Ascending aorta (tissue), 2 donors: ENCODE data around the gene RBM20. TPM values are rescaled to one million over a fixed set of nuclear protein-coding genes. Genes with fewer than 3 reads are reported as not detected.
"Not testable (repeated sequence)": the region's sequence is repeated elsewhere in the genome, so short reads cannot be mapped to it uniquely, and the experiment has no call there.

Experiments used
- DNase-seq, 2 donors: peaks; one replicate each; pipeline ENCODE4 v3.0.0-alpha.2; 2019; ENCODE audit warnings: low spot score in 2 of 2
- H3K27ac ChIP-seq, 2 donors: fragments of 200-600 bp; sonication (generic); one replicate each; pipeline ENCODE4 v1.5.1; 2016 to 2017; ENCODE audit warnings: mild to moderate bottlenecking in 1 of 2
- H3K27me3 ChIP-seq: fragments of 200-600 bp; sonication (generic); one replicate; pipeline ENCODE4 v1.5.1; 2017
- H3K36me3 ChIP-seq, 2 donors: fragments of 200-600 bp; sonication (generic); one replicate each; pipeline ENCODE4 v1.5.1; 2016
- H3K4me1 ChIP-seq, 2 donors: fragments of 200-600 bp; sonication (generic); one replicate each; pipeline ENCODE4 v1.5.1; 2016 to 2017; ENCODE audit warnings: mild to moderate bottlenecking in 1 of 2
- H3K4me3 ChIP-seq, 2 donors: fragments of 200-600 bp; sonication (generic); one replicate each; pipeline ENCODE4 v1.5.1; 2016 to 2017; ENCODE audit warnings: mild to moderate bottlenecking in 1 of 2
- H3K9me3 ChIP-seq, 2 donors: fragments of 200-600 bp; sonication (generic); one replicate each; pipeline ENCODE4 v1.5.1; 2016
- CTCF ChIP-seq, 3 experiments: fragments of 200-600 bp in 2 of 3; fragments of 450-650 bp in 1 of 3; sonication (generic) in 2 of 3; IDR thresholded peaks; one replicate each; pipeline ENCODE4 v1.5.1; 2016 to 2019; ENCODE audit warnings: antibody characterized with exemption in 3 of 3, mild to moderate bottlenecking in 1 of 3, moderate library complexity in 1 of 3
- intact Hi-C: fragments of 100-400 bp; cut with DNase I; formaldehyde crosslinking; loops from one replicate; pipeline ENCODE4 v1.15.1; 2023
- total RNA-seq: library from RNA; depleted of rRNA; stranded (reverse); fragments of >200 nt; gene quantifications from one replicate; pipeline ENCODE4 v1.1.0, GENCODE V29; 2016

The RBM20 gene
- total RNA-seq, 1 donor from 2014 or later = 4.8 TPM

- H3K4me1 ChIP-seq = peaks cover 0 to 4% of the 10 kb centered on the region in 2 donors
- no peak overlapping the region for H3K27ac ChIP-seq
- TF ChIP-seq CTCF (IDR thresholded peaks at IDR 0.05) = no peak
- no peaks in the 10 kb centered on the region for H3K27me3 ChIP-seq
- H3K9me3 ChIP-seq = no peaks in the 10 kb centered on the region
- H3K36me3 ChIP-seq = no peaks in the 10 kb centered on the region
- intact Hi-C loops = no loop called here
- no peak for DNase-seq
- no peak overlapping the region for H3K4me3 ChIP-seq
Measured at GRCh38 chr10:110704906-110705476, 60.9 kb downstream of the RBM20 start.

GRCh38 chr10:110705596-110705995, 61.5 kb downstream of the RBM20 start:
- H3K4me1 ChIP-seq, DNase-seq, intact Hi-C loops: not testable (repeated sequence)

GRCh38 chr10:110706690-110707098, 62.6 kb downstream of the RBM20 start:
- H3K4me3 ChIP-seq = no peak overlapping the region
- H3K36me3 ChIP-seq = no peaks in the 10 kb centered on the region
- H3K27me3 ChIP-seq = no peaks in the 10 kb centered on the region
- TF ChIP-seq CTCF (IDR thresholded peaks at IDR 0.05) = no peak
- no peak for DNase-seq
- no peaks in the 10 kb centered on the region for H3K9me3 ChIP-seq
- peak overlapping the region; percentile 34 to 42 for H3K27ac ChIP-seq
- H3K4me1 ChIP-seq = peaks cover 0 to 4% of the 10 kb centered on the region in 2 donors
- intact Hi-C loops = no loop called here

More at GRCh38 chr10:110705596-110705995, 61.5 kb downstream of the RBM20 start:
- not testable (repeated sequence) for H3K27ac ChIP-seq, H3K4me3 ChIP-seq, H3K36me3 ChIP-seq, H3K27me3 ChIP-seq, H3K9me3 ChIP-seq

GRCh38 chr10:110708776-110709443, 64.8 kb downstream of the RBM20 start:
- no peak overlapping the region for H3K4me3 ChIP-seq
- no peak for TF ChIP-seq CTCF (IDR thresholded peaks at IDR 0.05)
- no peaks in the 10 kb centered on the region for H3K36me3 ChIP-seq
- no peaks in the 10 kb centered on the region for H3K9me3 ChIP-seq
- DNase-seq = no peak
- H3K4me1 ChIP-seq = peaks cover 0 to 4% of the 10 kb centered on the region in 2 donors
- H3K27me3 ChIP-seq = no peaks in the 10 kb centered on the region
- intact Hi-C loops = no loop called here
- H3K27ac ChIP-seq = no peak overlapping the region

GRCh38 chr10:110709444-110709828, 65.3 kb downstream of the RBM20 start:
- Histone ChIP-seq H3K27ac (no peak overlapping the region), H3K27me3 (no peaks in the 10 kb centered on the region), H3K4me3 (no peak overlapping the region), H3K9me3 (no peaks in the 10 kb centered on the region), H3K4me1 (peaks cover 0 to 4% of the 10 kb centered on the region in 2 donors), H3K36me3 (no peaks in the 10 kb centered on the region)
- TF ChIP-seq CTCF (IDR thresholded peaks at IDR 0.05) = no peak
- intact Hi-C loops = no loop called here
- DNase-seq = no peak

GRCh38 chr10:110709964-110710587, 65.9 kb downstream of the RBM20 start:
- Histone ChIP-seq H3K4me1 (peaks cover 0 to 4% of the 10 kb centered on the region in 2 donors), H3K4me3 (no peak overlapping the region), H3K27ac (no peak overlapping the region), H3K9me3 (no peaks in the 10 kb centered on the region), H3K36me3 (no peaks in the 10 kb centered on the region), H3K27me3 (no peaks in the 10 kb centered on the region)
- intact Hi-C loops = no loop called here
- no peak for DNase-seq
- TF ChIP-seq CTCF (IDR thresholded peaks at IDR 0.05) = no peak
